K562 (cell line): Measurements from ENCODE around the gene RASGRP1. TPM values are rescaled to one million over a fixed set of nuclear protein-coding genes. Genes with fewer than 3 reads are reported as not detected.

ENCODE experiments used
- ATAC-seq: fragments of 200-7000 bp; cut with Tn5 transposase; 3 replicates; pipeline ENCODE4 v1.9.1; 2020; ENCODE audit warnings: moderate library complexity
- BruUV-seq: library from RNA; stranded (reverse); fragments of 400-500 nt; replicated peaks from 2 replicates; lab custom pipeline; 2021; lab: Mats Ljungman, UMichigan
- CTCF ChIA-PET: fragments of 300-600 bp; formaldehyde crosslinking; extraction: SDS; loops from one replicate; lab custom pipeline; 2021; ENCODE audit warnings: low intra/inter-chr PET ratio; lab: Yijun Ruan, JAX
- POLR2A ChIA-PET: fragments of 300-600, 350-650 bp; sonication (Branson Sonifier 250); formaldehyde crosslinking; extraction: SDS; loops from one replicate; lab custom pipeline; 2021; ENCODE audit warnings: antibody characterized with exemption, inconsistent platforms; lab: Yijun Ruan, JAX
- DNase-seq, 4 experiments: peaks; one replicate each; pipeline versions ENCODE4 v3.0.0 to v3.0.0-alpha.2; 2011 to 2018; ENCODE audit warnings: low spot score in 3 of 4, mixed read lengths in 3 of 4; ENCODE audit errors: extremely low read depth in 1 of 4
- FAIRE-seq: peaks from 2 replicates; lab custom pipeline; 2011; peaks lifted over from hg19 to GRCh38; lab: Jason Lieb, UNC
- H2AFZ ChIP-seq: 2 replicates; pipeline ENCODE4 v1.6.0; 2011; ENCODE audit warnings: low read depth, low read length, control low read depth, inconsistent platforms
- H3K27ac ChIP-seq: fragments of 200-600 bp; 3 replicates; pipeline ENCODE4 v1.8.0; 2011; ENCODE audit warnings: low read depth, mild to moderate bottlenecking, control low read depth, inconsistent platforms, low read length, moderate library complexity, mixed read lengths; ENCODE audit errors: extremely low read depth
- H3K27me3 ChIP-seq, 2 experiments: fragments of 300-600 bp in 1 of 2; 2 replicates in 1 of 2; 3 replicates in 1 of 2; pipeline versions ENCODE4 v1.6.0 to v1.8.0; 2011; ENCODE audit warnings: inconsistent platforms in 2 of 2, low read length in 2 of 2, mild to moderate bottlenecking in 1 of 2, mixed read lengths in 1 of 2, moderate library complexity in 1 of 2; ENCODE audit not compliant: control insufficient read depth in 2 of 2, insufficient read depth in 2 of 2
- H3K36me3 ChIP-seq: fragments of 300-600 bp; 3 replicates; pipeline ENCODE4 v1.8.0; 2011; ENCODE audit warnings: mild to moderate bottlenecking, low read length, inconsistent platforms; ENCODE audit not compliant: control insufficient read depth, insufficient read depth
- H3K4me1 ChIP-seq, 2 experiments: fragments of 200-600 bp in 1 of 2; replicated peaks in 1 of 2; 2 replicates in 1 of 2; 3 replicates in 1 of 2; pipeline versions ENCODE4 v1.5.1 to v1.8.0; 2011; ENCODE audit warnings: inconsistent platforms in 2 of 2, low read length in 2 of 2, mild to moderate bottlenecking in 1 of 2, mixed read lengths in 1 of 2, moderate library complexity in 1 of 2; ENCODE audit not compliant: control insufficient read depth in 2 of 2, insufficient read depth in 2 of 2
- H3K4me2 ChIP-seq: 2 replicates; pipeline ENCODE4 v1.6.1; 2011; ENCODE audit warnings: low read length, control low read depth, inconsistent platforms, mixed read lengths; ENCODE audit not compliant: insufficient read depth
- H3K4me3 ChIP-seq: fragments of 200-600 bp; sonication (generic), shearing (Covaris generic); 2 replicates; pipeline ENCODE4 v1.5.1; 2016; ENCODE audit warnings: control low read depth, inconsistent platforms
- H3K79me2 ChIP-seq: fragments of 200-600 bp; 3 replicates; pipeline ENCODE4 v1.8.0; 2011; ENCODE audit warnings: low read length, inconsistent platforms; ENCODE audit not compliant: control insufficient read depth, insufficient read depth
- H3K9ac ChIP-seq, 2 experiments: 2 replicates each; pipeline versions ENCODE4 v1.6.0 to v1.6.1; 2011; ENCODE audit warnings: low read depth in 2 of 2, low read length in 2 of 2, control low read depth in 1 of 2, inconsistent platforms in 1 of 2, mild to moderate bottlenecking in 1 of 2, mixed read lengths in 1 of 2; ENCODE audit not compliant: insufficient read depth in 1 of 2
- H3K9me1 ChIP-seq: one replicate; pipeline ENCODE4 v1.6.0; 2011; ENCODE audit warnings: inconsistent platforms, mild to moderate bottlenecking, low read length, moderate library complexity; ENCODE audit not compliant: control insufficient read depth, insufficient read depth
- H3K9me3 ChIP-seq: replicated peaks from 2 replicates; pipeline ENCODE4 v1.5.1; 2011; ENCODE audit warnings: low read depth, low read length, inconsistent platforms; ENCODE audit not compliant: control insufficient read depth, insufficient read depth
- H4K20me1 ChIP-seq: replicated peaks from 2 replicates; pipeline ENCODE4 v1.6.1; 2011; ENCODE audit warnings: low read length, inconsistent platforms, mixed read lengths; ENCODE audit not compliant: control insufficient read depth, insufficient read depth
- BHLHE40 ChIP-seq: IDR thresholded peaks from 2 replicates; pipeline ENCODE4 v1.6.1; 2011; ENCODE audit warnings: low read length, improper control_type of control experiment
- MBD2 ChIP-seq: sonication (generic); IDR thresholded peaks from 2 replicates; pipeline ENCODE4 v1.6.1; 2016; ENCODE audit warnings: low read depth, borderline replicate concordance
- ZNF518B ChIP-seq: fragments of 250-450 bp; sonication (Bioruptor Pico); IDR thresholded peaks from 2 replicates; pipeline ENCODE4 v1.5.0; 2021; ENCODE audit warnings: mild to moderate bottlenecking, moderate library complexity
- WGBS: fragments of 100-300 bp; shearing (Covaris generic); methylation state at CpG from one replicate; pipeline ENCODE4 v1.1.6; 2016; ENCODE audit warnings: low coverage, mixed read lengths; ENCODE audit not compliant: insufficient coverage; ENCODE audit errors: missing lambda C conversion rate; 5-methylcytosine and 5-hydroxymethylcytosine counted together
- in situ Hi-C: fragments of 300-500 bp; cut with MboI; formaldehyde crosslinking; loops from 4 replicates; pipeline ENCODE4 v1.15.0; 2018; ENCODE audit warnings: inconsistent platforms, mixed read lengths
- intact Hi-C: fragments of 100-400 bp; cut with micrococcal nuclease; formaldehyde crosslinking; loops from 2 replicates; pipeline ENCODE4 v1.14.2; 2022
- polyA plus RNA-seq, 8 experiments: library from polyadenylated mRNA; depleted of rRNA in 4 of 8; stranded (reverse) in 5 of 8; unstranded in 3 of 8; fragments of >200 nt; fragmentation: Nextera tagmentation in 2 of 8; fragmentation: Illumina TruSeq in 1 of 8; extraction: Ambion mirVana in 2 of 8; extraction: Trizol in 1 of 8; gene quantifications; 2 replicates each; pipeline versions ENCODE4 v1.2.1 to v1.2.3, GENCODE V29; 2011 to 2014; ENCODE audit warnings: inconsistent platforms in 1 of 8, missing spikeins in 1 of 8
- total RNA-seq, 7 experiments: library from RNA; depleted of rRNA in 6 of 7; stranded (reverse); fragments of >200 nt in 6 of 7; fragmentation: Illumina TruSeq in 2 of 7; extraction: Trizol in 2 of 7; gene quantifications; 2 replicates each; pipeline versions ENCODE4 v1.2.1 to v1.2.3, GENCODE V29; 2011 to 2021; ENCODE audit warnings: low replicate concordance in 1 of 7

The RASGRP1 gene
- total and polyA plus RNA-seq, 9 of the 15 experiments (the other 6 are each of a cell fraction or from before 2014, with no cell fraction given): 0.14 to 0.72 (median 0.31) TPM

GRCh38 chr15:38470816-38471215, 93.8 kb downstream of the RASGRP1 start:
- H3K9me1 ChIP-seq: no peaks in the 10 kb centered on the region
- H3K27me3 ChIP-seq: no peaks in the 10 kb centered on the region
- no peak overlapping the region for H2AFZ ChIP-seq
- in situ Hi-C loops: loop anchor here (10.0 kb wide), 1 partner anchor 224 kb away; no protein-coding TSS in a partner anchor
- DNase-seq (no peak), FAIRE-seq (no peak), ATAC-seq (no peak)
- H4K20me1 ChIP-seq: no peaks in the 10 kb centered on the region
- CTCF ChIA-PET: no interaction called here
- POLR2A ChIA-PET: interaction anchor here (1.0 kb wide), 1 partner anchor 12 kb away, joined by 3 read pairs; no protein-coding TSS in a partner anchor
- H3K9me3 ChIP-seq: no peaks in the 10 kb centered on the region
- no peaks in the 10 kb centered on the region for H3K4me1 ChIP-seq
- BruUV-seq: no TSS peak
- H3K4me2 ChIP-seq: no peak overlapping the region
- WGBS: 94% methylated on average over 1 of the region's 1 CpG
- no peak overlapping the region for H3K27ac ChIP-seq
- intact Hi-C loops: loop anchor here (10.0 kb wide), 1 partner anchor 94 kb away; the partner anchor contains the start of gene RASGRP1
- H3K79me2 ChIP-seq: no peaks in the 10 kb centered on the region
- H3K36me3 ChIP-seq: peaks cover 58% of the 10 kb centered on the region
- no peak for TF ChIP-seq ZNF518B
- no peak for TF ChIP-seq BHLHE40
- TF ChIP-seq MBD2: no peak
- TF ChIP-seq, all 486 proteins: peak for 0
- Histone ChIP-seq H3K9ac (no peak overlapping the region), H3K4me3 (no peak overlapping the region)
